Muscle of arm (tissue), 14 donors: ENCODE results near the gene GLRA2. TPM values are rescaled to one million over a fixed set of nuclear protein-coding genes. Genes with fewer than 3 reads are reported as not detected.

Source experiments
- DNase-seq: peaks from one replicate; pipeline ENCODE4 v3.0.0-alpha.2; 2013
- long read RNA-seq, 11 donors: transcript quantifications; one replicate each; lab custom pipeline, GENCODE V29; 2026
- polyA plus RNA-seq, 12 donors: library from polyadenylated mRNA; unstranded; fragments of 120-200 nt; gene quantifications; one replicate each; pipeline ENCODE4 v1.2.1, GENCODE V29; 2013; ENCODE audit not compliant: insufficient read length in 12 of 12

The GLRA2 gene
- polyA plus RNA-seq, result under 1 TPM in 8 of 12 donors, not detected in 4; 0.07 to 0.41 (median 0.30) TPM
- long read RNA-seq, donor 1, result 0 reads
- long read RNA-seq, donor 2, result 0 reads
- long read RNA-seq, donor 3, result 0 reads
- long read RNA-seq, donor 4, result 0 reads
- long read RNA-seq, donor 5, result 0 reads
- long read RNA-seq, donor 6, result 0 reads
- long read RNA-seq, donor 7, result 0 reads
- long read RNA-seq, donor 8, result 0 reads
- long read RNA-seq, donor 9, result 0 reads
- long read RNA-seq, donor 10, result 0 reads
- long read RNA-seq, donor 11, result 0 reads

GRCh38 chrX:14529290-14529989 is at the start of gene GLRA2:
TSS of gene GLRA2 (plus strand) at chrX:14529536. CDS start at chrX:14530058, 522 bp downstream.
- DNase-seq, result peak; percentile 53

DNA sequence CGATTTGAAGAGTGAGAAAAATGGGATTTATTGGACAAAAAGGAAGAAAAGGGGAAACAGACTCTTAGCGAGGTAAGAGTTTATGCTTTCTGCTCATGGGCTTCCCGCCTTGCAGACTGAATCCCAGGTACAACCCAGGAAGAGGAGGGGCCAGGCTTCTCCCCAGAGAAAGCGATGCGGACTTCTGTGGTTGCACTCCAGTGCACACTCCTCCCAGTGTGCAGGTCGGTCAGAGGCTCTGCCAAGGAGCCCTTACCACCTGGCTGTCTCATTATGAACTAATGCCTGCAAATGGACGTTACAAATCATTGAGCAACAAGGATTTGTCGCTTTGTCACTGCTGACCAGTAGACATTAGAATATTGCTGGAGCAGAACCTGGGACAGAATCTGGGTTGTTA is 39.9 kb upstream of the GLRA2 start:
- no peak for DNase-seq

DNA sequence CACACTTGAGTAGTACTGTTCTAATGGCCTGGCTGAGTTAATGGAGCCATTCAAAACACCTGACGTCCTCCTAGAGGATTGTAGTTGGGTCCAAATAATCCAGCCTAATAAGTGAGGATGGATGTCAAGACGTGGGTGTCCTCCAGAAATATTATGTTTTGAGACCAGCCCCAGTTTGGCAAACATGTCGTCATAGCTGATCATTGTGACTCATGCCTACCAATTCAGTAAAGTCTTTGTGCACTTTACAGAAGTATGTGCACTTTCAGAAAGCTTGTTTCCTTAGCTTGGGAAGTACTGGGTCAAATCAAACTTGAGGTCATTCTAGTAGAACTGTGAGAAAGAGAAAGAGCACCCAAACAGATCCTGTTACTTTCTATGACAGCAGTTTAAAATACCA is 37.6 kb upstream of the GLRA2 start:
- DNase-seq, result no peak

DNA sequence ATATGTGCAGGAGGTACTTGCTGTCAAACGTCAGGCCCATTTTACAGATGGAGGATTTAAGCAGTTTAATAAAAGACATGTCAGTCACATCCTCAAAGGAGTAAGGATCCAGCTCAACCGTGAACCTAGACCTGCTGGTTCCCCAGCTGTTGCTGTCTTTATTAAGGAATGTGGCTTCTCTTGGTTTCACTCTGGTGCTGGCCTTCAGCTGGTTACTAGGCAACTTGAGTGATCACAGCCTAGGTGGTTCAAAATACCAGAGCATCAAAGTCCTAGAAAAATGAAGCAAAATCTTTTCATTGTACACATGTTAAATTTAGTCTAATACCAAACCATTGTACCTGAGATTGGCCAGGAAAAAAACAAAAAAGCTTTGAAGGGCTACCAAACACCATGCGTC is 32.7 kb upstream of the GLRA2 start:
- DNase-seq, result no peak

- no peak for DNase-seq
Measured at GRCh38 chrX:14497184-14497666, 32.1 kb upstream of the GLRA2 start.

DNA sequence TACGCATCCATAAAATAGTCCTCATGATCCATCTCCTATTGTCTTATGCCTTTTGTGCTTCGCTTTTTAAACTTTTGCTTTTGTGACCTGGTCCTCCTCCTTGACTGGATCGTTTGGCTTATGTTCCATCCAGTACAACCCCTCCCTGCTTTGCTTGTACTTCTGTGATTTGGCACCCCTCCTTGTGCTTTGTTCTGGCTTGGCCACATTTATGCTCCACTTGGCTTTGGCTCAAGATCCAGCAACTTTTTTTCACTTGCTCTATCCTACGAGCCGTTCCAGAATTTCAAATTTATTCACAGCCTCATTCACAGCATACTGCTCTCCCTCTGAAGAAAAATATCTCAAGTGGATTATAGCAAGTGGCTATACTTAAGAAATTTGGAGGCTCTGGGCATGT is 28.0 kb upstream of the GLRA2 start:
- peak; percentile 27 for DNase-seq

- DNase-seq, result no peak
Measured at GRCh38 chrX:14504960-14505538, 24.3 kb upstream of the GLRA2 start.

DNA sequence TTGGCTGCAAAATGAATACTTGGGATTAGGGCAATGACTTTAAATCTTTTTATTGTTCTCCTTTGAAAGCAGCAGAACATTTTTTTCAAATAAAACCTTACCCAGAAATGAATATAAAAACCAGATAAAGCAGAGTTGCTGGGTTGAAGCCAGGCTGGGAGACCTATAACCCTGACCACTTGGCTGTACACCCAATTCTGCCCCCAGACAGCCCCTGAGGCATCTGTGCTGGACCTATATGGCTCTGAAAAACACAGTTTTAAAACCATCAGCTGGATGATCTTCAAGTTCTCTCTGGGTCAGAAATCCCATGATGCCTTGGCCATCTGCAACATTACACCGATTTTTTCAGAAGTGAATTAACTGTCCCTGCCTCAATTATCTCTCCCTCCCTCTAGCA is 23.7 kb upstream of the GLRA2 start:
- DNase-seq, result no peak

GRCh38 chrX:14506866-14507265 is 22.5 kb upstream of the GLRA2 start:
- no peak for DNase-seq

- no peak for DNase-seq
Measured at GRCh38 chrX:14508025-14508690, 21.2 kb upstream of the GLRA2 start.

GRCh38 chrX:14509325-14510057 is 19.8 kb upstream of the GLRA2 start:
- no peak for DNase-seq

- DNase-seq, result peak; percentile 53
Measured at GRCh38 chrX:14528629-14529289, 577 bp upstream of the GLRA2 start.

GRCh38 chrX:14533867-14534266 is 4.5 kb downstream of the GLRA2 start:
- DNase-seq, result no peak

- DNase-seq, result no peak
Measured at GRCh38 chrX:14546190-14546589, 16.9 kb downstream of the GLRA2 start.

DNA sequence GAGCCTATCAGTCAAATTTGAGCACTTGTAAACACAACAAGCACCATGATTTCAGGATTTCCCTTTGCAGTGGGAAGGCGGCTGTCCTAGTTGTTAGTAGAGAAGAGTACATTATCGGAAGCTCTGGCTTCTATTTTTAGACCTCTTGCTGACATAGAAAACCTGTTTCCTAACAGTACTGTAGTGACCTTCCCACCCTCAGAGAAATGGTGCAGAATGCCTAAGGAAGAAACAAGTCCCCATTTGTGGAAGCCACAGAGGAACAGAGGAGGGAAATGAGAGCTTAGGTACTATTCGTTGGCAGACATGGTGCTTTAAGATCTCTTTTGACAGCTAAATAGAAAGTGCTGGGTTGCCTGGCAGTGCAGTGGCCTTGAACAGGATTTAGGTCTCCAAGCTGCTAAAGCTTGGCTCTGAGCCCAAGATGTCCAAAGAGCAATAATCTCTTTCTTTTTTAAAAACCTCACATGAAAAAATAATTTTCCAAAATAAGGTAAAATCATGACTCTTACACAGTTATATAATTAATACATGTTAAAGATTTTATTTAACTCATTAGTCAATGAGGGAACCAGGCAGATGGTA is 24.9 kb downstream of the GLRA2 start:
- no peak for DNase-seq

DNA sequence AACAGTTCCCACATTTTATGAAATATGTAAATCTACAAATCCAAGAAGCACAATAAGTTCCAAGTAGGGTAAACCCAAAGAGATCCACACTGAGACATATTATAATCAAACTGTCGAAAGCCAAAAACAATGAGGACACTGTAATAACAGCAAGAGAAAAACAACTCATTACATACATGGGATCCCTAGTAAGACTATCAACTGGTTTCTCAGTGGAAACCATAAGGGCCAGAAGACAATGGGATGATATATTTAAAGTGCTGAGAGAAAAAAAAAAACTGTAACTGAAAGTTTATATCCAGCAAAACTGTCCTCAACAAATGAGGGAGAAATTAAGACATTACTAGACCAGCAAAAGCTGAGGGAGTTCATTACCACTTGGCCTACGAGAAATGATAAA is 34.7 kb downstream of the GLRA2 start:
- DNase-seq, result no peak

DNA sequence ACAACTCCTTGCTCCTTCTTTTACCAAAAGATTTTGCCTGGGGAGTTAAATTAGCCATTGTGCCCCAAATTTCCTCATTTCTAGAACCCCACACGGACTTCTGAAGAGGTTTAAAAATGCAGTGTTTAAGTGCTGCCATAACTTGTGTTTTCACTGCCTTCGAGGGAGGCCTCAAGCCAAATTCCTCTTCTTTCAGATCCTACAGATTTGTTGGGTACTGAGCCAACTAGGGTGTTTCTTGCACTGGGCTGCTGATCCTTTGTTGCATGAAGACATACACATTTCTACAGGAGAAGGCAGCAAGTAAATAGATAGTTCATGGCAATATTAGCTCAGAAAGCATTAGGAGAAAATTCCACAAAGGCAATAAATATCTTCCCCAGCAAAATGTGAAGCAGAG is 43.8 kb downstream of the GLRA2 start:
- DNase-seq, result no peak

DNA sequence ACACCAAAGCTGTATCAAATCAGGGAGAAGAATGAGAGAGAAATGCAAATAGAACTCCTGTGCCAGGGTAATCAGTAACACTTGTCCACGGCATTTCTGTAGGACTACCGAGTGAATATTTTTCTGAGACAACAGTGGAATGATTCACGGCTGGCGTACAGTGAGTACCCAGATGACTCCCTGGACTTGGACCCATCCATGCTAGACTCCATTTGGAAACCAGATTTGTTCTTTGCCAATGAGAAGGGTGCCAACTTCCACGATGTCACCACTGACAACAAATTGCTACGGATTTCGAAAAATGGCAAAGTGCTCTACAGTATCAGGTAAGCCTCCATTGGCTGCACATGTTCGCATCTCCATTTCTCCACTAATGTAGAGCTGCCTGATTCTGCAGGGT is 51.7 kb downstream of the GLRA2 start:
- no peak for DNase-seq

DNA sequence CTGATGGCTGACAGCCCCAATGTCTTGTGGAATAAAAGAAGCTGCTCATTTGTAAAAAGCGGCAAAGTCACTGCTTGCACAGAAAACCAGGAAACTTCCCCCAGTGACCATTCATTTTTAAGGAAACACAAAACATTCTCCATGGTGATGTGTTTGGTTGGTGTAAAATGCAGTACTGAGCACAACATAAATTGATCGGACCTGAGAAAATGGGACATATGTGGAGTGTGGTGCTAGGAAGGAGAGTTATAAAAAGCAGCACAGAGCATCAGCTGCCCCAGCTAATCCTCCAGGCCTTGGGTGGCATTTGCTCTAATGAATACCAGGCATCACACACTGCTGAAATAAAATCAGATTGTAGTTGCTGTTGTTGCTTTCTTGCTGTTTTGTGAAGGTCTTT is 55.2 kb downstream of the GLRA2 start:
- DNase-seq, result no peak

- DNase-seq, result no peak
Measured at GRCh38 chrX:14590216-14590615, 60.9 kb downstream of the GLRA2 start.
